Embryonic facial prominence (tissue), 1 donor: ENCODE results near the gene LEMD1.

Experiments used
- DNase-seq: peaks from one replicate; pipeline ENCODE4 v3.0.0-alpha.2; 2016; ENCODE audit errors: extremely low spot score

LEMD1 gene

GRCh38 chr1:205355075-205355453 is 66.8 kb downstream of the LEMD1 start:
- DNase-seq, result no peak

GRCh38 chr1:205354259-205355074 is 67.4 kb downstream of the LEMD1 start:
- peak; percentile 36 for DNase-seq

GRCh38 chr1:205353612-205354011 is 68.2 kb downstream of the LEMD1 start:
- DNase-seq, result no peak

- DNase-seq, result no peak
These were observed 68.7 kb downstream of the LEMD1 start for GRCh38 chr1:205353191-205353590.

- no peak for DNase-seq
These were observed 69.7 kb downstream of the LEMD1 start for GRCh38 chr1:205351984-205352713.

- DNase-seq, result no peak
These were observed 71.1 kb downstream of the LEMD1 start for GRCh38 chr1:205350691-205351141.

GRCh38 chr1:205350124-205350523 is 71.7 kb downstream of the LEMD1 start:
- DNase-seq, result no peak

GRCh38 chr1:205348554-205349487 is 73.0 kb downstream of the LEMD1 start:
- no peak for DNase-seq

- no peak for DNase-seq
These were observed 74.8 kb downstream of the LEMD1 start for GRCh38 chr1:205346956-205347574.

- DNase-seq, result no peak
These were observed 76.1 kb downstream of the LEMD1 start for GRCh38 chr1:205345761-205346160.

GRCh38 chr1:205344066-205344928 is 77.6 kb downstream of the LEMD1 start:
- DNase-seq, result no peak

- DNase-seq, result no peak
These were observed 78.3 kb downstream of the LEMD1 start for GRCh38 chr1:205343431-205344065.

GRCh38 chr1:205342986-205343385 is 78.9 kb downstream of the LEMD1 start:
- DNase-seq, result no peak

- DNase-seq, result no peak
These were observed 81.2 kb downstream of the LEMD1 start for GRCh38 chr1:205340676-205341075.

GRCh38 chr1:205339717-205340116 is 82.1 kb downstream of the LEMD1 start:
- DNase-seq, result no peak

GRCh38 chr1:205339197-205339702 is 82.6 kb downstream of the LEMD1 start:
- DNase-seq, result no peak

GRCh38 chr1:205338011-205338410 is 83.8 kb downstream of the LEMD1 start:
- DNase-seq, result no peak

- DNase-seq, result no peak
These were observed 84.4 kb downstream of the LEMD1 start for GRCh38 chr1:205337481-205337880.

GRCh38 chr1:205335692-205336091 is 86.2 kb downstream of the LEMD1 start:
- no peak for DNase-seq
